Activated T-helper 2 cell treated with anti-CD3 and anti-CD28 coated beads, Interferon-gamma antibody, Interleukin-2, Interleukin-4, amounts not matched to agents 10 μg/mL and 5 μg/mL and 100 μg/mL, durations not matched to agents 14 hours and 24 hours and 36 hours (primary cell): ENCODE data around the gene F7. TPM values are rescaled to one million over a fixed set of nuclear protein-coding genes. Genes with fewer than 3 reads are reported as not detected.

Experiments
- DNase-seq: peaks from one replicate; pipeline ENCODE4 v3.0.0; 2021; ENCODE audit warnings: low spot score
- H3K27ac Mint-ChIP-seq: one replicate; pipeline ENCODE4 v1.8.0; 2021; ENCODE audit warnings: mixed read lengths
- H3K27me3 Mint-ChIP-seq: one replicate; pipeline ENCODE4 v1.8.0; 2021; ENCODE audit warnings: low read depth, mixed read lengths
- H3K36me3 Mint-ChIP-seq: one replicate; pipeline ENCODE4 v1.8.0; 2021; ENCODE audit warnings: low read depth, mixed read lengths
- H3K4me1 Mint-ChIP-seq: one replicate; pipeline ENCODE4 v1.8.0; 2021; ENCODE audit warnings: low read depth, mixed read lengths
- H3K4me3 Mint-ChIP-seq: one replicate; pipeline ENCODE4 v1.8.0; 2021; ENCODE audit warnings: low read depth, mild to moderate bottlenecking, moderate library complexity, mixed read lengths
- H3K9me3 Mint-ChIP-seq: one replicate; pipeline ENCODE4 v1.8.0; 2021; ENCODE audit warnings: mixed read lengths
- intact Hi-C: fragments of 100-400 bp; cut with micrococcal nuclease; formaldehyde crosslinking; loops from one replicate; pipeline ENCODE4 v1.15.1; 2023
- total RNA-seq: library from RNA; stranded (reverse); gene quantifications from 2 replicates; pipeline ENCODE4 v1.2.3, GENCODE V29; 2022

Gene F7
- total RNA-seq, 1 donor from 2014 or later: not detected

GRCh38 chr13:113150550-113151365 lies 45.2 kb downstream of the F7 start:
- Mint-ChIP-seq H3K4me3 (peak overlapping the region; percentile 26), H3K9me3 (peaks cover 11% of the 10 kb centered on the region), H3K27me3 (peaks cover 28% of the 10 kb centered on the region), H3K27ac (no peak overlapping the region), H3K4me1 (peaks cover 14% of the 10 kb centered on the region), H3K36me3 (peaks cover 9% of the 10 kb centered on the region)
- no peak for DNase-seq
- intact Hi-C loops: no loop called here

DNA sequence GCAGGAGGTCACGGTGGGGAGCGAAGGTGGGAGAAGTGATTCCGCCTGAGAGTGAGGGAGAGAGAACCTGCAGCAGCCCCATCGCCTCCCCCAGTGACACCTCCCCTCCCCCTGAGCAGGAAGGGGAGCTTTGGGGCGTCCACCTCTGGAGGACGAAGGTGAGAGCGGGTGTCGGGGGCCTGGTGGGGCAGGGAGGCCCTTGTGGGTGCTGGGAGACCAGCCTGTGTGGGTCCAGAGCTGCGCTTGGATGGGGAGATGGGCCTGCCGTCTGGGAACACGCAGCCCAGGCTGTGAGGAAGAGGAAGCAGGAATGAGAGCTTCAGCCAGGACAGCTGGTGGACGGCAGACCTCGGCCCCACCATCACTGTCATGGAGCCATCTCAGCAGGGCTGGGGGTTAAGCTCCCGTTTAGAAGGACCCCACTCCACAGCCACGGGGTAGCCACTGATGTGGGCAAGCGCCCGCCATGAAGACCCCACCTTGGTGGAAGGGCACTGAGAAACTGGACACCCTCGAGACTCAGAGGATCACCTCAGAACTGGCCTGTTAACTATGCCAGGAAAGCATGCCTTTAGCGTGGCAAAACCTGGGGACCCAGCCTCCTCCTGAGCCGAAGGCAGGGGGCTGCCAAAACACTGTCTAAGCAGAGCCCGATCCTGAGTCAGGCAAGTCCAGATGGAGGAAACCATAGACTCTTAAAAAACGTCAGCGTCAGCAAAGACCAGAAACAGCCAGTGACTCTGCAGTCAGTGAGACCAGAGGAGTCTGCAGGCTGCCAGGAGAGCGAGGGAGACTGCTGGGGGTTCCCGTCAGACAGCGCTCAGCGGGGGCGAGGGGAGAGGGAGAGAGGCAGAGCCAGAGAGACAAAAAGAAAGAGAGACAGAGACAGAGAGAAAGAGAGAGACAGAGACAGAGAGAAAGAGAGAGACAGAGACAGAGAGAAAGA lies 46.4 kb downstream of the F7 start:
- H3K36me3 Mint-ChIP-seq: peaks cover 9% of the 10 kb centered on the region
- peaks cover 14% of the 10 kb centered on the region for H3K4me1 Mint-ChIP-seq
- peak overlapping the region; percentile 80 for H3K4me3 Mint-ChIP-seq
- H3K27ac Mint-ChIP-seq: no peak overlapping the region
- no peak for DNase-seq
- intact Hi-C loops: no loop called here
- H3K9me3 Mint-ChIP-seq: peaks cover 14% of the 10 kb centered on the region
- H3K27me3 Mint-ChIP-seq: peaks cover 28% of the 10 kb centered on the region

DNA sequence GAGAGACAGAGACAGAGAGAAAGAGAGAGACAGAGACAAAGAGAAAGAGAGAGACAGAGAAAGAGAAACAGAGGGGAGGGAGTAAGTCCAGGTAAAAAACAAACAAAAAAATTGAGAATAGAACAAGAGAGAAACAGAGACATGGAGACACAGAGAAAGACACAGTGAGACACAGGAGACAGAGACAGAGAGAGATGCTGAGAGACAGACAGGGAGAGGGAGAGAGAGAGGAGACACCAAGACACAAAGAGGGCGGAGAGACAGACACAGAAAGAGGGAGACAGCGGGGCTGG lies 47.0 kb downstream of the F7 start:
- intact Hi-C loops: no loop called here
- H3K4me1 Mint-ChIP-seq: peaks cover 14% of the 10 kb centered on the region
- peaks cover 18% of the 10 kb centered on the region for H3K9me3 Mint-ChIP-seq
- peak overlapping the region; percentile 80 for H3K4me3 Mint-ChIP-seq
- H3K27ac Mint-ChIP-seq: peak overlapping the region; percentile 59
- H3K36me3 Mint-ChIP-seq: peaks cover 9% of the 10 kb centered on the region
- peaks cover 31% of the 10 kb centered on the region for H3K27me3 Mint-ChIP-seq
- no peak for DNase-seq

- no peak for DNase-seq
- peak overlapping the region; percentile 59 for H3K27ac Mint-ChIP-seq
- peaks cover 18% of the 10 kb centered on the region for H3K9me3 Mint-ChIP-seq
- H3K4me3 Mint-ChIP-seq: peak overlapping the region; percentile 80
- intact Hi-C loops: no loop called here
- peaks cover 31% of the 10 kb centered on the region for H3K27me3 Mint-ChIP-seq
- peaks cover 14% of the 10 kb centered on the region for H3K4me1 Mint-ChIP-seq
- peaks cover 9% of the 10 kb centered on the region for H3K36me3 Mint-ChIP-seq
Measured at GRCh38 chr13:113152984-113153809, 47.6 kb downstream of the F7 start.

- intact Hi-C loops: loop anchor here (2.0 kb wide), 1 partner anchor 55 kb away; the partner anchor contains the start of genes CUL4A and PCID2
- peak overlapping the region; percentile 68 for H3K4me3 Mint-ChIP-seq
- peaks cover 18% of the 10 kb centered on the region for H3K9me3 Mint-ChIP-seq
- H3K27ac Mint-ChIP-seq: no peak overlapping the region
- peaks cover 14% of the 10 kb centered on the region for H3K4me1 Mint-ChIP-seq
- peaks cover 31% of the 10 kb centered on the region for H3K27me3 Mint-ChIP-seq
- peaks cover 9% of the 10 kb centered on the region for H3K36me3 Mint-ChIP-seq
- peak; percentile 43 for DNase-seq
Measured at GRCh38 chr13:113153810-113154748, 48.5 kb downstream of the F7 start.

GRCh38 chr13:113155201-113155600 lies 49.6 kb downstream of the F7 start:
- H3K4me1 Mint-ChIP-seq: peaks cover 18% of the 10 kb centered on the region
- H3K4me3 Mint-ChIP-seq: no peak overlapping the region
- DNase-seq: no peak
- H3K27me3 Mint-ChIP-seq: peaks cover 31% of the 10 kb centered on the region
- H3K9me3 Mint-ChIP-seq: peaks cover 18% of the 10 kb centered on the region
- intact Hi-C loops: loop anchor here (2.0 kb wide), 1 partner anchor 54 kb away; the partner anchor contains the start of genes CUL4A and PCID2
- H3K36me3 Mint-ChIP-seq: peaks cover 9% of the 10 kb centered on the region
- no peak overlapping the region for H3K27ac Mint-ChIP-seq

DNA sequence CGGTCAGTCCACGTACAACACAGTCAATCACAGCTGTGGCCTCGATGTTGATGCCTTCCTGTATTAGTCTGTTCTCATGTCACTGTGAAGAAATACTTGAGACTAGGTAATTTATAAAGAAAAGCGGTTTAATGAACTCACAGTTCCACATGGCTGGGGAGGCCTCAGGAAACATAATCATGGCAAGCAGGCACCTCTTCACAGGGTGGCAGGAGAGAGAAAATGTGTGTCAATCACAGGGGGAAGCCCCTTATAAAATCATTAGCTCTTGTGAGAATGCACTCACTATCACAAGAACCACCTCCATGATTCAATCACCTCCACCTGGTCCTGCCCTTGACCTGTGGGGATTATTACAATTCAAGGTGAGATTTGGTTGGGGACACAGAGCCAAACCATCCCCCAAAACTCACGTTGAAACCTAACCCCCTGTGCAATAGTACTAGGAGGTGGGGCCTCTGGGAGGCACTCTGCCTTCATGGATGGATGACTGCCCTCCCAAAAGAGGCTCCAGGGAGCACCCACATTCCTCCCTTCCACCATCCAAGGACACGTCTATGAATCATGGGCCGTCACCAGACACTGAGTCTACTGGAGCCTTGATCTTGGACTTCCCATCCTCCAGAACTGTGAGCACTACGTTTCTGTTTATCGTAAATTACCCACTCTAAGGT lies 50.5 kb downstream of the F7 start:
- intact Hi-C loops: loop anchor here (2.0 kb wide), 1 partner anchor 53 kb away; the partner anchor contains the start of genes CUL4A and PCID2
- H3K9me3 Mint-ChIP-seq: peaks cover 18% of the 10 kb centered on the region
- peaks cover 28% of the 10 kb centered on the region for H3K27me3 Mint-ChIP-seq
- H3K27ac Mint-ChIP-seq: no peak overlapping the region
- H3K4me1 Mint-ChIP-seq: peaks cover 25% of the 10 kb centered on the region
- peaks cover 9% of the 10 kb centered on the region for H3K36me3 Mint-ChIP-seq
- DNase-seq: no peak
- H3K4me3 Mint-ChIP-seq: no peak overlapping the region

DNA sequence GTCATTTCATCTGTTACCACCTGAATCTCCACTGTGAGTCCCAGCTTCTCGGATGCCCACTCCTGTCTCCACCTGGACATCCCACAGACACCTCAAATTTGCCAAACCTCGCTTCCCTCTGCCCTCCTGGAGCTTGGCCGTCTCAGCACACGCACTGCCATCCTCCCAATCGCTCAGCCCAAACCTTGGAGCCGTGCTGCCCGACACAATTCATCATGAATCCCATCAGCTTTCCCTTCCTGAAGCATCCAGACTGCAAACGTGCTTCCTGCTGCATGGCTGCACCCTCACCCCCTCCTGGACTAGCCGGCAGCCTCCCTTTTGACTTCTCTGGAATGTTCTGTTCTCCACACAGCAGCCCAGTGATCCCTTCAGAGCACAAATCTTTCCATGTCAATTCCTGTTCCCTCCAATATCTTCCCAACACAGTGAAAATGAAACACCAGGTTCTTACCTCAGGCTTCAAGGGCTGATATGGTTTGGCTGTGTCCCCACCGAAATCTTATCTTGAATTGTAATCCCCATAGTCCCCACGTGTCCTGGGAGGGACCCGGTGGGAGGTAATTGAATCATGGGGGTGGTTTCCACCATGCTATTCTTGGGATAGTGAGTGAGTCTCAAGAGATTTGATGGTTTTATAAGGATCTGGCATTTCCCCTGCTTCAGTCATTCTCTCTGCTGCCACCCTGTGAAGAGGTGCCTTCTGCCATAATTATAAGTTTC lies 51.8 kb downstream of the F7 start:
- H3K4me3 Mint-ChIP-seq: no peak overlapping the region
- intact Hi-C loops: no loop called here
- DNase-seq: no peak
- H3K27me3 Mint-ChIP-seq: peaks cover 17% of the 10 kb centered on the region
- peaks cover 25% of the 10 kb centered on the region for H3K4me1 Mint-ChIP-seq
- H3K9me3 Mint-ChIP-seq: peaks cover 18% of the 10 kb centered on the region
- H3K36me3 Mint-ChIP-seq: peaks cover 9% of the 10 kb centered on the region
- H3K27ac Mint-ChIP-seq: no peak overlapping the region

- DNase-seq: no peak
- intact Hi-C loops: no loop called here
Measured at GRCh38 chr13:113157929-113158747, 52.5 kb downstream of the F7 start, which contains the start of gene PROZ. Gene PROZ (plus strand): TSS chr13:113158648. CDS start chr13:113158661, 13 bp downstream.

DNA sequence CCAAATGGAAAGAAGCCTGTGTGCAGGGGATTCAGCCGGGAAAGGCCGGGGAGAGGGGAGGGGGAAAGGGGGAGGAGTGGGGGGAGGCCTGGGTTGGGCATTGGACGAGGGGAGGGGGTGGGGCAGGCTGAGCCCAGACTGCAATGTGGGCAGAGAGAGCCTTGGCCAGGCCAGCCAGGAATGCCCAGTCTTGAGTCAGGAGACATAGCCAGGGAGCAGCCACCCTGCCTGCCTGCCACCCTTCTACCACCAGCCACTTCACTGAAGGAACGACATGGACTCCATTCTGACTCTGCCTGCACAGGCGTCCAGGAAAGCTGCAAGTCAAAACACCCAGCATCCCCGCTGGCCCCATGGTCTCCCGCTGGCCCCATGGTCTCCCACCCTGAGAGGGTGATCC lies 53.4 kb downstream of the F7 start:
- Mint-ChIP-seq H3K27ac (no peak overlapping the region), H3K4me1 (peaks cover 24% of the 10 kb centered on the region), H3K4me3 (no peak overlapping the region), H3K36me3 (peaks cover 6% of the 10 kb centered on the region), H3K9me3 (peaks cover 18% of the 10 kb centered on the region), H3K27me3 (peaks cover 11% of the 10 kb centered on the region)
- no peak for DNase-seq
- intact Hi-C loops: no loop called here

More at GRCh38 chr13:113157929-113158747, 52.5 kb downstream of the F7 start, which contains the start of gene PROZ:
- H3K4me1 Mint-ChIP-seq: peaks cover 19% of the 10 kb centered on the region
- H3K9me3 Mint-ChIP-seq: peaks cover 18% of the 10 kb centered on the region
- H3K4me3 Mint-ChIP-seq: no peak within 1 kb of the TSS
- peaks cover 6% of the 10 kb centered on the region for H3K36me3 Mint-ChIP-seq
- H3K27ac Mint-ChIP-seq: no peak within 1 kb of the TSS
- H3K27me3 Mint-ChIP-seq: peaks cover 11% of the 10 kb centered on the region
